Upper lobe of left lung (tissue), 6 donors: ENCODE results near the gene ST8SIA5. TPM values are rescaled to one million over a fixed set of nuclear protein-coding genes. Genes with fewer than 3 reads are reported as not detected.
A peak's percentile ranks its signal among the peaks of the same experiment; 100 is the strongest.

ENCODE experiments used
- ATAC-seq, 2 donors: fragments of 200-7000 bp; cut with Tn5 transposase; one replicate each; pipeline ENCODE4 v1.9.1; 2022; ENCODE audit warnings: mild to moderate bottlenecking in 2 of 2, moderate library complexity in 2 of 2; ENCODE audit not compliant: low FRiP score in 2 of 2
- DNase-seq, 2 donors: peaks; one replicate each; pipeline ENCODE4 v3.0.0-alpha.2; 2019 to 2020
- H3K27ac ChIP-seq, 4 donors: fragments of 200-600 bp; sonication (generic); one replicate each; pipeline ENCODE4 v1.5.1; 2016 to 2019
- H3K27me3 ChIP-seq, 4 donors: fragments of 200-600 bp; sonication (generic); one replicate each; pipeline ENCODE4 v1.5.1; 2017 to 2019
- H3K36me3 ChIP-seq, 4 donors: fragments of 200-600 bp; sonication (generic); one replicate each; pipeline ENCODE4 v1.5.1; 2016 to 2019
- H3K4me1 ChIP-seq, 4 donors: fragments of 200-600 bp; sonication (generic); one replicate each; pipeline ENCODE4 v1.5.1; 2018 to 2019
- H3K4me3 ChIP-seq, 4 donors: fragments of 200-600 bp; sonication (generic); one replicate each; pipeline ENCODE4 v1.5.1; 2017 to 2019; ENCODE audit warnings: mild to moderate bottlenecking in 2 of 4, moderate library complexity in 1 of 4
- H3K9me3 ChIP-seq, 4 donors: fragments of 200-600 bp; sonication (generic); one replicate each; pipeline ENCODE4 v1.5.1; 2018 to 2019
- CTCF ChIP-seq, 6 experiments: fragments of 450-650 bp in 4 of 6; fragments of 200-600 bp in 2 of 6; sonication (generic) in 2 of 6; IDR thresholded peaks; one replicate each; pipeline ENCODE4 v1.5.1; 2016 to 2019; ENCODE audit warnings: antibody characterized with exemption in 6 of 6
- EP300 ChIP-seq, 4 donors: sonication (generic); formaldehyde crosslinking; IDR thresholded peaks; one replicate each; pipeline ENCODE4 v1.5.1; 2017; ENCODE audit warnings: antibody characterized with exemption in 4 of 4, control low read depth in 2 of 4
- POLR2A ChIP-seq, 4 donors: fragments of 450-650 bp; IDR thresholded peaks; one replicate each; pipeline ENCODE4 v1.5.1; 2016 to 2017; ENCODE audit warnings: antibody characterized with exemption in 4 of 4, mild to moderate bottlenecking in 2 of 4
- POLR2AphosphoS5 ChIP-seq, 2 donors: sonication (generic); formaldehyde crosslinking; IDR thresholded peaks; one replicate each; pipeline ENCODE4 v1.5.1; 2017; ENCODE audit warnings: antibody characterized with exemption in 2 of 2
- WGBS, 2 donors: methylation state at CpG; one replicate each; pipeline ENCODE4 v1.1.5; 2017 to 2018; 5-methylcytosine and 5-hydroxymethylcytosine counted together
- total RNA-seq, 6 donors: library from RNA; depleted of rRNA in 4 of 6; stranded (reverse); fragments of >200 nt in 4 of 6; gene quantifications; one replicate each; pipeline versions ENCODE4 v1.1.0 to v1.2.1, GENCODE V29; 2016 to 2021
- donor health status: DM: no; HTN: no; CAD: no; lungs with moderate emphysema.
- donor health status: DM: no; HTN: yes; CAD: no; lungs with severe emphysema.

ST8SIA5 gene
- total RNA-seq, 6 donors from 2014 or later: 0.30 to 0.74 (median 0.50) TPM; not detected in 2

DNA sequence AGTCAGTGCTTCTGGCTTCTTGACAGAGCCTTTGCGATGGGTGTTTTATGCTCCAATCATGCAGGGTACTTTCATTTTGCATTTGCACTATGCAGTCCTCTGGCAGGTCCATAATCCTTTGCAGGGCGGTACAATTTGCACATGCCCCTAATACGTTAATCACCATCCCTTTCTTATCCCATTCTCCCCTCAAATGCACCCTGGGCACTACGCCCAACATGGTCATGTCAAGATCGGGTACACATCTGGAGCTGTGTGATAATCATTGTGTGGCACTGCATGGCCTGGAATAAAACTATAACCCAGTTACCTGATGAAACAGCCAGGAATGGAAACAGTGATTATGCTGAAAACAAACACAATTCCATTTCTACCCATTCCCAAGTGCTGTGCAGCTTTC lies 127.5 kb downstream of the ST8SIA5 start:
- no peak for DNase-seq
- no peaks in the 10 kb centered on the region for H3K9me3 ChIP-seq
- ATAC-seq: no peak
- 93 to 95% methylated on average over 5 of the region's 5 CpGs for WGBS, 2 donors
- H3K36me3 ChIP-seq: no peaks in the 10 kb centered on the region
- H3K27ac ChIP-seq: no peak overlapping the region
- no peak overlapping the region for H3K4me3 ChIP-seq
- no peaks in the 10 kb centered on the region for H3K4me1 ChIP-seq
- no peaks in the 10 kb centered on the region for H3K27me3 ChIP-seq
- TF ChIP-seq EP300 (IDR thresholded peaks at IDR 0.05) (no peak), POLR2A (IDR thresholded peaks at IDR 0.05) (no peak), CTCF (IDR thresholded peaks at IDR 0.05) (no peak), POLR2AphosphoS5 (IDR thresholded peaks at IDR 0.05) (no peak)

DNA sequence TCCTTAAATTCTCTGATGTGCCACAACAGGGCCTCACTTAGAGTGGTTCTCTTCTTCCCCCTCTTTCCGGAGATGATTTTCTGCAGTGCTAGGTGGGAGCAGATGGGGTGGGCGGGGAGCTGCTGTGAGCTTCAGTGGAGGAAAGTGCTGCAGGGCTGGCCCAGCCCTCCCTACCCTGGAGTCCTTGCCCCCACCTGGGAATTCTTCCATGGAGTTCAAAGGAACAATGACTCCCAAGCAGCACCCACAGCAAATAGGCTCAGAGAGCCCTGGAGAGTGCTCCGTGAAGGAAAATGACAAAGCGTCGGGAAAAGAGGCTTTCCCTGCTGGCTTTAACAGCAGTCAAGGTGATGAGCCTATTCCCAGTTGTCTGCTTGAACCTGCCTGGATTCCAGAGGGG lies 128.6 kb downstream of the ST8SIA5 start:
- peaks cover 7 to 11% (median 8%) of the 10 kb centered on the region in 4 donors for H3K4me1 ChIP-seq
- ATAC-seq (no peak), DNase-seq (no peak)
- no peaks in the 10 kb centered on the region for H3K27me3 ChIP-seq
- no peak overlapping the region for H3K4me3 ChIP-seq
- TF ChIP-seq EP300 (IDR thresholded peaks at IDR 0.05): no peak
- TF ChIP-seq POLR2AphosphoS5 (IDR thresholded peaks at IDR 0.05): no peak
- TF ChIP-seq POLR2A (IDR thresholded peaks at IDR 0.05): no peak
- no peak for TF ChIP-seq CTCF (IDR thresholded peaks at IDR 0.05)
- WGBS, 2 donors: 70 to 83% methylated on average over 5 of the region's 5 CpGs
- no peaks in the 10 kb centered on the region for H3K36me3 ChIP-seq
- no peaks in the 10 kb centered on the region for H3K9me3 ChIP-seq
- no peak overlapping the region for H3K27ac ChIP-seq

- ATAC-seq (no peak), DNase-seq (no peak)
- no peak overlapping the region for H3K27ac ChIP-seq
- H3K36me3 ChIP-seq: no peaks in the 10 kb centered on the region
- WGBS, 2 donors: 59 to 60% methylated on average over 2 of the region's 2 CpGs
- no peaks in the 10 kb centered on the region for H3K9me3 ChIP-seq
- no peak for TF ChIP-seq EP300 (IDR thresholded peaks at IDR 0.05)
- no peak for TF ChIP-seq POLR2AphosphoS5 (IDR thresholded peaks at IDR 0.05)
- no peak for TF ChIP-seq POLR2A (IDR thresholded peaks at IDR 0.05)
- H3K4me1 ChIP-seq: peaks cover 7 to 16% (median 12%) of the 10 kb centered on the region in 4 donors
- H3K4me3 ChIP-seq: no peak overlapping the region
- H3K27me3 ChIP-seq: no peaks in the 10 kb centered on the region
Observed at GRCh38 chr18:46627136-46627535, 129.7 kb downstream of the ST8SIA5 start.

DNA sequence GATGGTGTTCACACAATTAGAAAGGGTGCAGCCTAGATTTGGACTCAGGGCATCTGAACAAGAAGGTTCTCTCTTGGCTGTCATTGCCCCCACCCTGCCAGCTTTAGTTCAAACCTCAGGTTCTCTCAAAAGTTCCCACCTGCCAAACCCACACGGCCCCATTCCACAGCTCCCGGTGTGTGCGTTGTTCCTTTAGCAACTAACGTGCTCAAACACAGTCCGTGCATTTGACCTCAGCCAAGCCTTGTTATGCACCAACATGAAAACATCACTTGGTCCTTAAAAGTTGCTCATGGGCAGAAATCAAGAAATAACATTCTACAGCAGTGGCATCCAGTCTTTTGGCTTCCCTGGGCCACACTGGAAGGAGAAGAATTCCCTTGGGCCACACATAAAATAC lies 131.8 kb downstream of the ST8SIA5 start:
- ATAC-seq (no peak), DNase-seq (no peak)
- Histone ChIP-seq H3K9me3 (no peaks in the 10 kb centered on the region), H3K4me1 (peaks cover 7 to 19% (median 12%) of the 10 kb centered on the region in 4 donors), H3K27me3 (no peaks in the 10 kb centered on the region), H3K36me3 (no peaks in the 10 kb centered on the region), H3K4me3 (no peak overlapping the region), H3K27ac (no peak overlapping the region)
- 92 to 93% methylated on average over 5 of the region's 5 CpGs for WGBS, 2 donors
- no peak for TF ChIP-seq POLR2AphosphoS5 (IDR thresholded peaks at IDR 0.05)
- TF ChIP-seq POLR2A (IDR thresholded peaks at IDR 0.05): no peak
- no peak for TF ChIP-seq EP300 (IDR thresholded peaks at IDR 0.05)
- TF ChIP-seq CTCF (IDR thresholded peaks at IDR 0.05): no peak

- WGBS, 2 donors: 75 to 80% methylated on average over 11 of the region's 11 CpGs
- Histone ChIP-seq H3K4me3 (no peak overlapping the region), H3K4me1 (peaks cover 7 to 19% (median 12%) of the 10 kb centered on the region in 4 donors), H3K9me3 (no peaks in the 10 kb centered on the region), H3K27me3 (no peaks in the 10 kb centered on the region), H3K27ac (no peak overlapping the region), H3K36me3 (no peaks in the 10 kb centered on the region)
- ATAC-seq: no peak
- TF ChIP-seq CTCF (IDR thresholded peaks at IDR 0.05) (no peak), POLR2A (IDR thresholded peaks at IDR 0.05) (no peak), EP300 (IDR thresholded peaks at IDR 0.05) (no peak), POLR2AphosphoS5 (IDR thresholded peaks at IDR 0.05) (no peak)
- peak in 1 of 2 donors; percentile 16 for DNase-seq
Observed at GRCh38 chr18:46624127-46624526, 132.7 kb downstream of the ST8SIA5 start.
